Measurements from ENCODE around the gene SBNO2. TPM values are rescaled to one million over a fixed set of nuclear protein-coding genes. Genes with fewer than 3 reads are reported as not detected.
A peak's percentile ranks its signal among the peaks of the same experiment; 100 is the strongest.

The SBNO2 gene
- total and polyA plus RNA-seq, 2 donors: 15.4 to 62.4 TPM

- Histone ChIP-seq H3K4me3 (ENCODE audit: low read length in 2 of 2) (no peak overlapping the region), H3K36me3 (ENCODE audit: control insufficient read depth in 2 of 2, insufficient read depth in 2 of 2, low read length in 1 of 2) (peaks cover 17 to 48% of the 10 kb centered on the region in 2 donors), H3K9me3 (ENCODE audit: control insufficient read depth in 2 of 2, insufficient read depth in 1 of 2, low read length in 1 of 2) (peaks cover 0 to 7% of the 10 kb centered on the region in 2 donors), H3K27ac (ENCODE audit: low read depth in 1 of 2, low read length in 1 of 2) (no peak overlapping the region), H3K27me3 (ENCODE audit: control insufficient read depth in 2 of 2, insufficient read depth in 1 of 2, low read length in 1 of 2) (no peaks in the 10 kb centered on the region), H3K4me1 (ENCODE audit: control insufficient read depth in 2 of 2, insufficient read depth in 2 of 2, low read length in 2 of 2) (no peaks in the 10 kb centered on the region)
- DNase-seq (ENCODE audit: low read depth in 6 of 9, low spot score in 9 of 9): no peak
- WGBS: 98% methylated on average over 33 of the region's 33 CpGs
Observed at GRCh38 chr19:1143828-1144399, 30.2 kb downstream of the SBNO2 start.

- H3K36me3 ChIP-seq (ENCODE audit: control insufficient read depth in 2 of 2, insufficient read depth in 2 of 2, low read length in 1 of 2): peaks cover 17 to 39% of the 10 kb centered on the region in 2 donors
Observed at GRCh38 chr19:1141944-1142343, 32.1 kb downstream of the SBNO2 start.

GRCh38 chr19:1140272-1141027 is 33.6 kb downstream of the SBNO2 start:
- DNase-seq (ENCODE audit: low read depth in 6 of 9, low spot score in 9 of 9): no peak
- Histone ChIP-seq H3K36me3 (ENCODE audit: control insufficient read depth in 2 of 2, insufficient read depth in 2 of 2, low read length in 1 of 2) (peaks cover 17 to 31% of the 10 kb centered on the region in 2 donors), H3K4me1 (ENCODE audit: control insufficient read depth in 2 of 2, insufficient read depth in 2 of 2, low read length in 2 of 2) (peaks cover 0 to 9% of the 10 kb centered on the region in 2 donors), H3K4me3 (ENCODE audit: low read length in 2 of 2) (no peak overlapping the region), H3K27me3 (ENCODE audit: control insufficient read depth in 2 of 2, insufficient read depth in 1 of 2, low read length in 1 of 2) (no peaks in the 10 kb centered on the region), H3K9me3 (ENCODE audit: control insufficient read depth in 2 of 2, insufficient read depth in 1 of 2, low read length in 1 of 2) (peaks cover 0 to 7% of the 10 kb centered on the region in 2 donors), H3K27ac (ENCODE audit: low read depth in 1 of 2, low read length in 1 of 2) (no peak overlapping the region)
- 96% methylated on average over 39 of the region's 39 CpGs for WGBS

More at GRCh38 chr19:1141944-1142343, 32.1 kb downstream of the SBNO2 start:
- no peak overlapping the region for H3K27ac ChIP-seq (ENCODE audit: low read depth in 1 of 2, low read length in 1 of 2)
- peaks cover 0 to 7% of the 10 kb centered on the region in 2 donors for H3K9me3 ChIP-seq (ENCODE audit: control insufficient read depth in 2 of 2, insufficient read depth in 1 of 2, low read length in 1 of 2)
- H3K4me3 ChIP-seq (ENCODE audit: low read length in 2 of 2): no peak overlapping the region
- WGBS: 90% methylated on average over 5 of the region's 5 CpGs
- H3K4me1 ChIP-seq (ENCODE audit: control insufficient read depth in 2 of 2, insufficient read depth in 2 of 2, low read length in 2 of 2): no peaks in the 10 kb centered on the region
- DNase-seq (ENCODE audit: low read depth in 6 of 9, low spot score in 9 of 9): no peak
- no peaks in the 10 kb centered on the region for H3K27me3 ChIP-seq (ENCODE audit: control insufficient read depth in 2 of 2, insufficient read depth in 1 of 2, low read length in 1 of 2)

GRCh38 chr19:1139126-1139525 is 34.9 kb downstream of the SBNO2 start:
- Histone ChIP-seq H3K27me3 (ENCODE audit: control insufficient read depth in 2 of 2, insufficient read depth in 1 of 2, low read length in 1 of 2) (peaks cover 0 to 1% of the 10 kb centered on the region in 2 donors), H3K27ac (ENCODE audit: low read depth in 1 of 2, low read length in 1 of 2) (no peak overlapping the region), H3K36me3 (ENCODE audit: control insufficient read depth in 2 of 2, insufficient read depth in 2 of 2, low read length in 1 of 2) (peaks cover 17 to 30% of the 10 kb centered on the region in 2 donors), H3K9me3 (ENCODE audit: control insufficient read depth in 2 of 2, insufficient read depth in 1 of 2, low read length in 1 of 2) (peaks cover 0 to 7% of the 10 kb centered on the region in 2 donors), H3K4me1 (ENCODE audit: control insufficient read depth in 2 of 2, insufficient read depth in 2 of 2, low read length in 2 of 2) (peaks cover 0 to 9% of the 10 kb centered on the region in 2 donors), H3K4me3 (ENCODE audit: low read length in 2 of 2) (no peak overlapping the region)
- 97% methylated on average over 15 of the region's 15 CpGs for WGBS
- DNase-seq (ENCODE audit: low read depth in 6 of 9, low spot score in 9 of 9): no peak

- peaks cover 4 to 17% of the 10 kb centered on the region in 2 donors for H3K4me1 ChIP-seq (ENCODE audit: control insufficient read depth in 2 of 2, insufficient read depth in 2 of 2, low read length in 2 of 2)
- WGBS: 92% methylated on average over 10 of the region's 11 CpGs
- H3K27me3 ChIP-seq (ENCODE audit: control insufficient read depth in 2 of 2, insufficient read depth in 1 of 2, low read length in 1 of 2): peaks cover 4 to 11% of the 10 kb centered on the region in 2 donors
- no peak overlapping the region for H3K4me3 ChIP-seq (ENCODE audit: low read length in 2 of 2)
- H3K27ac ChIP-seq (ENCODE audit: low read depth in 1 of 2, low read length in 1 of 2): no peak overlapping the region
- peaks cover 7 to 26% of the 10 kb centered on the region in 2 donors for H3K36me3 ChIP-seq (ENCODE audit: control insufficient read depth in 2 of 2, insufficient read depth in 2 of 2, low read length in 1 of 2)
- H3K9me3 ChIP-seq (ENCODE audit: control insufficient read depth in 2 of 2, insufficient read depth in 1 of 2, low read length in 1 of 2): peaks cover 0 to 15% of the 10 kb centered on the region in 2 donors
- no peak for DNase-seq (ENCODE audit: low read depth in 6 of 9, low spot score in 9 of 9)
Observed at GRCh38 chr19:1138121-1138520, 35.9 kb downstream of the SBNO2 start.

- peaks cover 3 to 22% of the 10 kb centered on the region in 2 donors for H3K36me3 ChIP-seq (ENCODE audit: control insufficient read depth in 2 of 2, insufficient read depth in 2 of 2, low read length in 1 of 2)
- H3K4me3 ChIP-seq (ENCODE audit: low read length in 2 of 2): no peak overlapping the region
- DNase-seq (ENCODE audit: low read depth in 6 of 9, low spot score in 9 of 9): no peak
- 86% methylated on average over 25 of the region's 25 CpGs for WGBS
- peaks cover 10 to 25% of the 10 kb centered on the region in 2 donors for H3K27me3 ChIP-seq (ENCODE audit: control insufficient read depth in 2 of 2, insufficient read depth in 1 of 2, low read length in 1 of 2)
- peak overlapping the region in 1 of 2 donors; percentile 36 for H3K27ac ChIP-seq (ENCODE audit: low read depth in 1 of 2, low read length in 1 of 2)
- H3K4me1 ChIP-seq (ENCODE audit: control insufficient read depth in 2 of 2, insufficient read depth in 2 of 2, low read length in 2 of 2): peaks cover 13 to 30% of the 10 kb centered on the region in 2 donors
- H3K9me3 ChIP-seq (ENCODE audit: control insufficient read depth in 2 of 2, insufficient read depth in 1 of 2, low read length in 1 of 2): peaks cover 0 to 13% of the 10 kb centered on the region in 2 donors
Observed at GRCh38 chr19:1136621-1137317, 37.3 kb downstream of the SBNO2 start.

GRCh38 chr19:1136201-1136600 is 37.9 kb downstream of the SBNO2 start:
- Histone ChIP-seq H3K27me3 (ENCODE audit: control insufficient read depth in 2 of 2, insufficient read depth in 1 of 2, low read length in 1 of 2) (peaks cover 10 to 31% of the 10 kb centered on the region in 2 donors), H3K9me3 (ENCODE audit: control insufficient read depth in 2 of 2, insufficient read depth in 1 of 2, low read length in 1 of 2) (peaks cover 0 to 19% of the 10 kb centered on the region in 2 donors), H3K36me3 (ENCODE audit: control insufficient read depth in 2 of 2, insufficient read depth in 2 of 2, low read length in 1 of 2) (peaks cover 3 to 22% of the 10 kb centered on the region in 2 donors), H3K4me3 (ENCODE audit: low read length in 2 of 2) (no peak overlapping the region), H3K4me1 (ENCODE audit: control insufficient read depth in 2 of 2, insufficient read depth in 2 of 2, low read length in 2 of 2) (peaks cover 14 to 36% of the 10 kb centered on the region in 2 donors), H3K27ac (ENCODE audit: low read depth in 1 of 2, low read length in 1 of 2) (no peak overlapping the region)
- DNase-seq (ENCODE audit: low read depth in 6 of 9, low spot score in 9 of 9): no peak
- 28% methylated on average over 12 of the region's 12 CpGs for WGBS

- peaks cover 0 to 20% of the 10 kb centered on the region in 2 donors for H3K9me3 ChIP-seq (ENCODE audit: control insufficient read depth in 2 of 2, insufficient read depth in 1 of 2, low read length in 1 of 2)
- H3K4me3 ChIP-seq (ENCODE audit: low read length in 2 of 2): no peak overlapping the region
- WGBS: 89% methylated on average over 17 of the region's 17 CpGs
- peaks cover 3 to 17% of the 10 kb centered on the region in 2 donors for H3K36me3 ChIP-seq (ENCODE audit: control insufficient read depth in 2 of 2, insufficient read depth in 2 of 2, low read length in 1 of 2)
- no peak for DNase-seq (ENCODE audit: low read depth in 6 of 9, low spot score in 9 of 9)
- peaks cover 14 to 44% of the 10 kb centered on the region in 2 donors for H3K4me1 ChIP-seq (ENCODE audit: control insufficient read depth in 2 of 2, insufficient read depth in 2 of 2, low read length in 2 of 2)
- no peak overlapping the region for H3K27ac ChIP-seq (ENCODE audit: low read depth in 1 of 2, low read length in 1 of 2)
- peaks cover 10 to 37% of the 10 kb centered on the region in 2 donors for H3K27me3 ChIP-seq (ENCODE audit: control insufficient read depth in 2 of 2, insufficient read depth in 1 of 2, low read length in 1 of 2)
Observed at GRCh38 chr19:1135454-1135853, 38.6 kb downstream of the SBNO2 start.

Data from thymus (tissue), 11 donors.